Endothelial cell of umbilical vein (primary cell): Measurements from ENCODE around the gene P2RY6.

Experiments used
- CTCF ChIP-seq, 2 donors: IDR thresholded peaks; 1 replicate in 1 of 2; 2 replicates in 1 of 2; pipeline ENCODE4 v1.5.1; 2011; ENCODE audit warnings: low read length in 2 of 2, mild to moderate bottlenecking in 2 of 2, moderate library complexity in 2 of 2, control low read depth in 1 of 2, inconsistent platforms in 1 of 2, low read depth in 1 of 2; ENCODE audit not compliant: insufficient read depth in 1 of 2; ENCODE audit errors: extremely low read depth in 1 of 2
- EZH2 ChIP-seq: IDR thresholded peaks from 2 replicates; pipeline ENCODE4 v1.6.1; 2012; ENCODE audit warnings: borderline replicate concordance, low read depth, mild to moderate bottlenecking, moderate library complexity, low read length, inconsistent platforms; ENCODE audit not compliant: severe bottlenecking
- FOS ChIP-seq: IDR thresholded peaks from 2 replicates; pipeline ENCODE4 v1.6.1; 2011; ENCODE audit warnings: mild to moderate bottlenecking, low read length, moderate library complexity, borderline replicate concordance; ENCODE audit not compliant: insufficient read depth
- MYC ChIP-seq: IDR thresholded peaks from one replicate; pipeline ENCODE4 v1.6.1; 2011; ENCODE audit warnings: mild to moderate bottlenecking, low read depth, low read length
- POLR2A ChIP-seq: IDR thresholded peaks from 2 replicates; pipeline ENCODE4 v1.6.1; 2012; ENCODE audit warnings: low read depth, mild to moderate bottlenecking, control low read depth, low read length
- POLR2AphosphoS5 ChIP-seq: IDR thresholded peaks from 2 replicates; pipeline ENCODE4 v1.6.1; 2012; ENCODE audit warnings: low read depth, mild to moderate bottlenecking, control low read depth, low read length, moderate library complexity; ENCODE audit not compliant: insufficient read depth
- TF ChIP-seq, protein P1 (sequence below): IDR thresholded peaks from 2 replicates; pipeline ENCODE4 v1.6.1; 2011; ENCODE audit not compliant: insufficient read depth, insufficient read length

- no peak for TF ChIP-seq CTCF (IDR thresholded peaks at IDR 0.05; ENCODE audit: extremely low read depth in 1 of 2, insufficient read depth in 1 of 2, low read depth in 1 of 2, low read length in 2 of 2)
- no peak for TF ChIP-seq POLR2A
- no peak for TF ChIP-seq MYC
- TF ChIP-seq POLR2AphosphoS5: no peak
- TF ChIP-seq, protein P1, sequence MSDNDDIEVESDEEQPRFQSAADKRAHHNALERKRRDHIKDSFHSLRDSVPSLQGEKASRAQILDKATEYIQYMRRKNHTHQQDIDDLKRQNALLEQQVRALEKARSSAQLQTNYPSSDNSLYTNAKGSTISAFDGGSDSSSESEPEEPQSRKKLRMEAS: no peak
- no peak for TF ChIP-seq EZH2
- TF ChIP-seq FOS: no peak
Measured at GRCh38 chr11:73312851-73313327, 40.8 kb downstream of the P2RY6 start.
